Thyroid gland (tissue), 4 donors: ENCODE measurements around the gene IMPDH1.

Experiments used
- POLR2A ChIP-seq, 2 donors: fragments of 450-650 bp; IDR thresholded peaks; one replicate each; pipeline ENCODE4 v1.6.1; 2017; ENCODE audit warnings: antibody characterized with exemption in 2 of 2, mild to moderate bottlenecking in 2 of 2, moderate library complexity in 1 of 2
- TF ChIP-seq, protein P1 (sequence below), 6 experiments: fragments of 200-600 bp in 3 of 6; fragments of 450-650 bp in 3 of 6; sonication (generic) in 3 of 6; IDR thresholded peaks; one replicate each; pipeline ENCODE4 v1.5.1; 2016 to 2019; ENCODE audit warnings: antibody characterized with exemption in 6 of 6, mild to moderate bottlenecking in 2 of 6, inconsistent platforms in 1 of 6, moderate library complexity in 1 of 6

DNA sequence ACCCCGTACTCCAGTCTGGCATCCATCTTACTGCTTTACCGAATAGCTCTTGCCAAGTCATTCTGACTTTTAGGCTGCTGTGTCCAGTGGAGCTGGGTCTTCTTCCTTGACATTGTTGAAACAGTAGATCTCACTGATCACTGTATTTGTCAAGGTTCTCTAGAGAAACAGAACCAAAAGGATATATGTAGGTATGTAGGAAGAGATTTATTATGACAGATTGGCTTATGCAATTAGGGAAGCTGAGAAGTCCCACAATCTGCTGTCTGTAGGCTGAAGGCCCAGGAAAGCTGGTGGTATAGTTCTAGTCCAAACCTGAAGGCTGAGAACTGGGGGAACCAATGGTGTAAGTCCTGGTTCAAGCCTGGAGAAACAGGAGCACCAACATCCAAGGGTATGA, 36.2 kb downstream of the IMPDH1 start:
- TF ChIP-seq, protein P1, sequence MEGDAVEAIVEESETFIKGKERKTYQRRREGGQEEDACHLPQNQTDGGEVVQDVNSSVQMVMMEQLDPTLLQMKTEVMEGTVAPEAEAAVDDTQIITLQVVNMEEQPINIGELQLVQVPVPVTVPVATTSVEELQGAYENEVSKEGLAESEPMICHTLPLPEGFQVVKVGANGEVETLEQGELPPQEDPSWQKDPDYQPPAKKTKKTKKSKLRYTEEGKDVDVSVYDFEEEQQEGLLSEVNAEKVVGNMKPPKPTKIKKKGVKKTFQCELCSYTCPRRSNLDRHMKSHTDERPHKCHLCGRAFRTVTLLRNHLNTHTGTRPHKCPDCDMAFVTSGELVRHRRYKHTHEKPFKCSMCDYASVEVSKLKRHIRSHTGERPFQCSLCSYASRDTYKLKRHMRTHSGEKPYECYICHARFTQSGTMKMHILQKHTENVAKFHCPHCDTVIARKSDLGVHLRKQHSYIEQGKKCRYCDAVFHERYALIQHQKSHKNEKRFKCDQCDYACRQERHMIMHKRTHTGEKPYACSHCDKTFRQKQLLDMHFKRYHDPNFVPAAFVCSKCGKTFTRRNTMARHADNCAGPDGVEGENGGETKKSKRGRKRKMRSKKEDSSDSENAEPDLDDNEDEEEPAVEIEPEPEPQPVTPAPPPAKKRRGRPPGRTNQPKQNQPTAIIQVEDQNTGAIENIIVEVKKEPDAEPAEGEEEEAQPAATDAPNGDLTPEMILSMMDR (IDR thresholded peaks at IDR 0.05): no peak
- no peak for TF ChIP-seq POLR2A (IDR thresholded peaks at IDR 0.05)
